Fibroblast of lung (primary cell): ENCODE results near the gene CRACR2A.

Experiments
- EZH2 ChIP-seq: IDR thresholded peaks from 2 replicates; pipeline ENCODE4 v1.5.1; 2012; ENCODE audit warnings: low read length, control low read depth, mild to moderate bottlenecking; ENCODE audit errors: missing control alignments
- TF ChIP-seq, protein P1 (sequence below), 2 donors: IDR thresholded peaks in 1 of 2; conservative IDR thresholded peaks in 1 of 2; 1 replicate in 1 of 2; 2 replicates in 1 of 2; pipeline ENCODE4 v1.5.1; 2011 to 2012; ENCODE audit warnings: low read length in 2 of 2, control low read depth in 1 of 2, inconsistent platforms in 1 of 2, low read depth in 1 of 2, mild to moderate bottlenecking in 1 of 2

- TF ChIP-seq, protein P1, sequence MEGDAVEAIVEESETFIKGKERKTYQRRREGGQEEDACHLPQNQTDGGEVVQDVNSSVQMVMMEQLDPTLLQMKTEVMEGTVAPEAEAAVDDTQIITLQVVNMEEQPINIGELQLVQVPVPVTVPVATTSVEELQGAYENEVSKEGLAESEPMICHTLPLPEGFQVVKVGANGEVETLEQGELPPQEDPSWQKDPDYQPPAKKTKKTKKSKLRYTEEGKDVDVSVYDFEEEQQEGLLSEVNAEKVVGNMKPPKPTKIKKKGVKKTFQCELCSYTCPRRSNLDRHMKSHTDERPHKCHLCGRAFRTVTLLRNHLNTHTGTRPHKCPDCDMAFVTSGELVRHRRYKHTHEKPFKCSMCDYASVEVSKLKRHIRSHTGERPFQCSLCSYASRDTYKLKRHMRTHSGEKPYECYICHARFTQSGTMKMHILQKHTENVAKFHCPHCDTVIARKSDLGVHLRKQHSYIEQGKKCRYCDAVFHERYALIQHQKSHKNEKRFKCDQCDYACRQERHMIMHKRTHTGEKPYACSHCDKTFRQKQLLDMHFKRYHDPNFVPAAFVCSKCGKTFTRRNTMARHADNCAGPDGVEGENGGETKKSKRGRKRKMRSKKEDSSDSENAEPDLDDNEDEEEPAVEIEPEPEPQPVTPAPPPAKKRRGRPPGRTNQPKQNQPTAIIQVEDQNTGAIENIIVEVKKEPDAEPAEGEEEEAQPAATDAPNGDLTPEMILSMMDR (conservative IDR thresholded peaks at IDR 0.05 in 1 of 2, IDR thresholded peaks at IDR 0.05 in 1 of 2; ENCODE audit: low read depth in 1 of 2, low read length in 2 of 2), result no peak
- TF ChIP-seq EZH2, result no peak
These were observed 12.3 kb downstream of the CRACR2A start for GRCh38 chr12:3740480-3741231.
